ENCODE results near the gene RYR2. TPM values are rescaled to one million over a fixed set of nuclear protein-coding genes. Genes with fewer than 3 reads are reported as not detected.

RYR2 gene
- total RNA-seq, 1 donor from 2014 or later: 0.90 TPM

DNA sequence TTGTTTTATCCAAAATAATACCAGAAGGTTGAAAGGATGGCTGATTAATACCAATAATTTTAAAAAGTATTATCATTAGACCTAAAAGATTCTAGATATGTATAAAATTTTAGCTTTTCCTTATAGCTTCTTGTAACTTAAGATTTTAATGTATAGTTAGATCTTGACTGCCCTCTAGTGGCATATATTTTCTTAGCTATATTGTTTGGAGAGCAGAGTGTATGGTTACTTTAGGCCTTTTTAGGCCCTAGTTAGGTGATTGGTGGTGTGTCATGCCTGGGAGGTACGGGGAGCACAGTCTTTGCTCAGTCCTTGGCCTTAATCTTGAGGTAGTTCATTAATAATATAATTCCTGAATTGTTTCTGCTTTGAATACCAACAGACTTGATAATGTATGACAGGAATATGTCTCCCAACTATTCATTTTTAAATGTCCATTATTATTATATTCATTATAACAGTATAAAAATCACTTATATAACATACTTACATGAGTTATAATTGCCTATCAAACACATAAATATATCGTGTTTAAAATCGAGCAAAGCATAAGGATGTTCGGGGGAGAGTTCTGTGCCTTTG lies 520.3 kb downstream of the RYR2 start:
- H3K4me3 ChIP-seq: no peak overlapping the region
- H3F3A ChIP-seq (ENCODE audit: low read depth): no peaks in the 10 kb centered on the region
- H3K4me2 ChIP-seq: no peak overlapping the region
- no peaks in the 10 kb centered on the region for H4K20me1 ChIP-seq (ENCODE audit: low read depth)
- H3K4me1 ChIP-seq: no peaks in the 10 kb centered on the region
- Mint-ChIP-seq H3K36me3 (no peaks in the 10 kb centered on the region), H3K27ac (no peak overlapping the region), H3K4me1 (no peaks in the 10 kb centered on the region), H3K9me3 (no peaks in the 10 kb centered on the region), H3K27me3 (ENCODE audit: insufficient read depth, low read depth) (no peaks in the 10 kb centered on the region), H3K4me3 (no peak overlapping the region)
- H3K27me3 ChIP-seq: no peaks in the 10 kb centered on the region
- H3K79me2 ChIP-seq (ENCODE audit: low read depth): no peaks in the 10 kb centered on the region
- H2AFZ ChIP-seq (replicated peaks): no peak overlapping the region
- H3K27ac ChIP-seq: no peak overlapping the region
- no peaks in the 10 kb centered on the region for H3K9me3 ChIP-seq (ENCODE audit: low read depth)
- peak; percentile 90 for DNase-seq (ENCODE audit: low spot score)
- H3K9ac ChIP-seq: no peak overlapping the region
- no peak for TF ChIP-seq EZH2 (IDR thresholded peaks at IDR 0.05)
- TF ChIP-seq, protein P1, sequence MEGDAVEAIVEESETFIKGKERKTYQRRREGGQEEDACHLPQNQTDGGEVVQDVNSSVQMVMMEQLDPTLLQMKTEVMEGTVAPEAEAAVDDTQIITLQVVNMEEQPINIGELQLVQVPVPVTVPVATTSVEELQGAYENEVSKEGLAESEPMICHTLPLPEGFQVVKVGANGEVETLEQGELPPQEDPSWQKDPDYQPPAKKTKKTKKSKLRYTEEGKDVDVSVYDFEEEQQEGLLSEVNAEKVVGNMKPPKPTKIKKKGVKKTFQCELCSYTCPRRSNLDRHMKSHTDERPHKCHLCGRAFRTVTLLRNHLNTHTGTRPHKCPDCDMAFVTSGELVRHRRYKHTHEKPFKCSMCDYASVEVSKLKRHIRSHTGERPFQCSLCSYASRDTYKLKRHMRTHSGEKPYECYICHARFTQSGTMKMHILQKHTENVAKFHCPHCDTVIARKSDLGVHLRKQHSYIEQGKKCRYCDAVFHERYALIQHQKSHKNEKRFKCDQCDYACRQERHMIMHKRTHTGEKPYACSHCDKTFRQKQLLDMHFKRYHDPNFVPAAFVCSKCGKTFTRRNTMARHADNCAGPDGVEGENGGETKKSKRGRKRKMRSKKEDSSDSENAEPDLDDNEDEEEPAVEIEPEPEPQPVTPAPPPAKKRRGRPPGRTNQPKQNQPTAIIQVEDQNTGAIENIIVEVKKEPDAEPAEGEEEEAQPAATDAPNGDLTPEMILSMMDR (IDR thresholded peaks at IDR 0.05): peak; percentile 81
- no peaks in the 10 kb centered on the region for H3K36me3 ChIP-seq

DNA sequence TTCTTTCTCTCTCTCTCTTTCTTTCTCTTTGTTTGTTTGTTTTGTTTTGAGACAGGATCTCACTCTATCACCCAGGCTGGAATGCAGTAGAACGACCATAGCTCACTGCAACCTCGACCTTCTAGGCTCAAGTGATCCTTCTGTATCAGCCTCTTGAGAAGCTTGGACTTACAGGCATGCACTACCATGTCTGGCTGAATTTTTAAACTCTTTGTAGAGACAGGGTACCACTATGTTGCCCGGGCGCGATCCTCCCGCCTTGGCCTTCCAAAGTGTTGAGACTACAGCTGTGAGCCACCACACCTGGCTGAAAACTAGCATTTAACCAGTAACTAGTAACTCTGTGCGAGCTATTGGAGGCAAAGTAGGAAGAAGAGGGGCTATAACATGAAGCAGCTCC lies 523.3 kb downstream of the RYR2 start:
- Mint-ChIP-seq H3K4me1 (peaks cover 5% of the 10 kb centered on the region), H3K36me3 (no peaks in the 10 kb centered on the region), H3K27me3 (ENCODE audit: insufficient read depth, low read depth) (no peaks in the 10 kb centered on the region), H3K4me3 (no peak overlapping the region), H3K27ac (no peak overlapping the region), H3K9me3 (no peaks in the 10 kb centered on the region)
- no peaks in the 10 kb centered on the region for H3K27me3 ChIP-seq
- no peak overlapping the region for H3K9ac ChIP-seq
- no peak for DNase-seq (ENCODE audit: low spot score)
- H2AFZ ChIP-seq (replicated peaks): no peak overlapping the region
- TF ChIP-seq EZH2 (IDR thresholded peaks at IDR 0.05) (no peak), EZH2phosphoT487 (IDR thresholded peaks at IDR 0.05) (no peak)
- TF ChIP-seq, protein P1 (IDR thresholded peaks at IDR 0.05): no peak
- no peaks in the 10 kb centered on the region for H3K9me3 ChIP-seq (ENCODE audit: low read depth)
- H3K4me2 ChIP-seq: no peak overlapping the region
- H4K20me1 ChIP-seq (ENCODE audit: low read depth): no peaks in the 10 kb centered on the region
- H3K27ac ChIP-seq: no peak overlapping the region
- H3K4me1 ChIP-seq: no peaks in the 10 kb centered on the region
- no peaks in the 10 kb centered on the region for H3F3A ChIP-seq (ENCODE audit: low read depth)
- no peak overlapping the region for H3K4me3 ChIP-seq
- no peaks in the 10 kb centered on the region for H3K36me3 ChIP-seq
- no peaks in the 10 kb centered on the region for H3K79me2 ChIP-seq (ENCODE audit: low read depth)

DNA sequence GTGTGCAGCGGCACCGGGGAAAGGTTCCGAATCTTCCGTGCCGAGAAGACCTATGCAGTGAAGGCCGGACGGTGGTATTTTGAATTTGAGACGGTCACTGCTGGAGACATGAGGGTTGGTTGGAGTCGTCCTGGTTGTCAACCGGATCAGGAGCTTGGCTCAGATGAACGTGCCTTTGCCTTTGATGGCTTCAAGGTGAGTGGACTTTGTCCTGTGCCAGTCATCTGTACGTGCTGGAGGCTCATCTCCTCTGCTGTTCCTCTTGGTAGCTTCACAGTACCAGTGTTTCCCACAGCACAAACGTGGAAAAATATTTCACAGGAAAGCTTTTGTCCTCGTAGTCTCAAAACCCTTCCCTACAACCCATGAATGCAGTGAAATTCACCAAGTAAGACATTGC lies 524.6 kb downstream of the RYR2 start:
- H3K27me3 Mint-ChIP-seq (ENCODE audit: insufficient read depth, low read depth): no peaks in the 10 kb centered on the region
- no peak overlapping the region for H3K9ac ChIP-seq
- no peak overlapping the region for H3K27ac Mint-ChIP-seq
- no peaks in the 10 kb centered on the region for H3K9me3 ChIP-seq (ENCODE audit: low read depth)
- no peaks in the 10 kb centered on the region for H3K9me3 Mint-ChIP-seq
- no peaks in the 10 kb centered on the region for H4K20me1 ChIP-seq (ENCODE audit: low read depth)
- no peaks in the 10 kb centered on the region for H3K4me1 ChIP-seq
- no peaks in the 10 kb centered on the region for H3F3A ChIP-seq (ENCODE audit: low read depth)
- H3K36me3 ChIP-seq: no peaks in the 10 kb centered on the region
- H3K4me3 ChIP-seq: no peak overlapping the region
- no peaks in the 10 kb centered on the region for H3K36me3 Mint-ChIP-seq
- no peaks in the 10 kb centered on the region for H3K79me2 ChIP-seq (ENCODE audit: low read depth)
- no peak overlapping the region for H3K27ac ChIP-seq
- no peak overlapping the region for H3K4me3 Mint-ChIP-seq
- no peak for DNase-seq (ENCODE audit: low spot score)
- no peaks in the 10 kb centered on the region for H3K27me3 ChIP-seq
- no peak overlapping the region for H3K4me2 ChIP-seq
- peaks cover 5% of the 10 kb centered on the region for H3K4me1 Mint-ChIP-seq
- TF ChIP-seq EZH2 (IDR thresholded peaks at IDR 0.05) (no peak), EZH2phosphoT487 (IDR thresholded peaks at IDR 0.05) (no peak)
- TF ChIP-seq, protein P1 (IDR thresholded peaks at IDR 0.05): no peak
- H2AFZ ChIP-seq (replicated peaks): no peak overlapping the region
